ENCODE data around the gene MEDAG. TPM values are rescaled to one million over a fixed set of nuclear protein-coding genes. Genes with fewer than 3 reads are reported as not detected.

Gene MEDAG
- polyA plus RNA-seq, 3 donors: not detected

DNA sequence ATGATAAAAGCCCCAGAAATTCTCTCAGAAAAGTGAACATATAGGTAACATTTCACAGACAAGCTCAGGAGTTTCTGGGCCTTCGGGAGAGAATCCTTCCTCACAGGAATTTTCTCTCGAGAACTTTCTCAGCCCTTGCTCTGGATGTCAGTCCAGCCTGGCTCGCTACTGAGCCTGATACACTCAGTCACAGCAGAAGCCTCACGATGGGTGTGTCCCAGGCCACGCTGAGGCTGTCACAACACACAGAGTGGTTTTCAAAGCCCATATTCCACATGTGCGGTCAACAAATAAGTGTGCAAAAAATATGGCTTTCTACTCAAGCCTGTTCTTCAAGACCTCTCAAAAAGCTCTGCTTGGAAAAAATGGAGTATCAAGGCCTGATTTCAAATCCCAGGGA lies 31.5 kb upstream of the MEDAG start:
- peaks cover 0 to 4% (median 2%) of the 10 kb centered on the region in 7 donors for H3K9me3 Mint-ChIP-seq
- no peaks in the 10 kb centered on the region for H3K36me3 Mint-ChIP-seq
- TF ChIP-seq, protein P1, sequence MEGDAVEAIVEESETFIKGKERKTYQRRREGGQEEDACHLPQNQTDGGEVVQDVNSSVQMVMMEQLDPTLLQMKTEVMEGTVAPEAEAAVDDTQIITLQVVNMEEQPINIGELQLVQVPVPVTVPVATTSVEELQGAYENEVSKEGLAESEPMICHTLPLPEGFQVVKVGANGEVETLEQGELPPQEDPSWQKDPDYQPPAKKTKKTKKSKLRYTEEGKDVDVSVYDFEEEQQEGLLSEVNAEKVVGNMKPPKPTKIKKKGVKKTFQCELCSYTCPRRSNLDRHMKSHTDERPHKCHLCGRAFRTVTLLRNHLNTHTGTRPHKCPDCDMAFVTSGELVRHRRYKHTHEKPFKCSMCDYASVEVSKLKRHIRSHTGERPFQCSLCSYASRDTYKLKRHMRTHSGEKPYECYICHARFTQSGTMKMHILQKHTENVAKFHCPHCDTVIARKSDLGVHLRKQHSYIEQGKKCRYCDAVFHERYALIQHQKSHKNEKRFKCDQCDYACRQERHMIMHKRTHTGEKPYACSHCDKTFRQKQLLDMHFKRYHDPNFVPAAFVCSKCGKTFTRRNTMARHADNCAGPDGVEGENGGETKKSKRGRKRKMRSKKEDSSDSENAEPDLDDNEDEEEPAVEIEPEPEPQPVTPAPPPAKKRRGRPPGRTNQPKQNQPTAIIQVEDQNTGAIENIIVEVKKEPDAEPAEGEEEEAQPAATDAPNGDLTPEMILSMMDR (IDR thresholded peaks at IDR 0.05): no peak
- H3K9ac ChIP-seq (ENCODE audit: insufficient read depth, low read length, poor library complexity, severe bottlenecking): no peak overlapping the region
- H3K4me3 Mint-ChIP-seq: no peak overlapping the region
- no peak for DNase-seq
- intact Hi-C loops (cut with micrococcal nuclease): loop anchor here in 1 of 2 donors (10.0 kb wide), 1 partner anchor 170 kb away; no protein-coding TSS in a partner anchor
- WGBS (ENCODE audit: insufficient coverage): 95% methylated on average over 5 of the region's 6 CpGs
- no peaks in the 10 kb centered on the region for H4K20me1 ChIP-seq (ENCODE audit: insufficient read depth, low read length)
- no peak overlapping the region for H3K4me2 ChIP-seq (replicated peaks; ENCODE audit: extremely low read depth, low read length, poor library complexity, severe bottlenecking)
- H3K27ac ChIP-seq (ENCODE audit: low read depth in 1 of 2, low read length in 2 of 2): no peak overlapping the region
- no peaks in the 10 kb centered on the region for H3K79me2 ChIP-seq (ENCODE audit: insufficient read depth, low read length)
- H3K27me3 ChIP-seq (ENCODE audit: control insufficient read depth in 2 of 2, insufficient read depth in 2 of 2, low read length in 2 of 2): peaks cover 0 to 2% of the 10 kb centered on the region in 2 donors
- no peak overlapping the region for H3K27ac Mint-ChIP-seq
- no peak overlapping the region for H2AFZ ChIP-seq (ENCODE audit: insufficient read depth, low read depth, low read length, poor library complexity, severe bottlenecking)
- no peak overlapping the region for H3K4me3 ChIP-seq (replicated peaks in 1 of 3; ENCODE audit: low read depth in 2 of 3, low read length in 3 of 3)
- no peaks in the 10 kb centered on the region for H3K36me3 ChIP-seq (replicated peaks in 1 of 2; ENCODE audit: control insufficient read depth in 1 of 2, insufficient read depth in 2 of 2, low read length in 2 of 2)
- H3K27me3 Mint-ChIP-seq (ENCODE audit: low read depth in 3 of 3): peaks cover 2 to 19% (median 14%) of the 10 kb centered on the region in 3 donors
- peaks cover 3 to 5% of the 10 kb centered on the region in 2 donors for H3K4me1 ChIP-seq (ENCODE audit: control insufficient read depth in 1 of 2, insufficient read depth in 2 of 2, low read length in 2 of 2)
- H3K4me1 Mint-ChIP-seq: peaks cover 17% of the 10 kb centered on the region
- H3K9me3 ChIP-seq (replicated peaks in 1 of 2; ENCODE audit: control insufficient read depth in 1 of 2, insufficient read depth in 1 of 2, low read length in 2 of 2): no peaks in the 10 kb centered on the region

DNA sequence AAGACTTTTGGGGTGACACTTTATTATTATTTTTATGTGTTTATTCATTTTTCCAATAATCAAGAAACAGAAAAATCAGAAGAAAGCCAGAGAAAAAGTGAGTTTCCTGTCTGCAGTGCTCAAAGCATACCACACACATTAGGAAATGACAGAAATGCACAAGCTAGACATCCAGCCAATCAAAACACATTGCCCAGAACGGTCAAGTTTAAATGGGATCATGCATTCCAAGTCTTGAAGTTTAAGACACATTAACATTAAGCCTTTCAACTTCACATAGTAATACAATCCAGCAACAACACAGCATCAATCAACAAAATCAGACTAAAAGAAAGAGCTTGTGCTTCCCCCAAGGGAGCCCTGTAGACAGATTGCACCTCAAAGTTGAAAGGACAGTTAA lies 28.7 kb upstream of the MEDAG start:
- H4K20me1 ChIP-seq (ENCODE audit: insufficient read depth, low read length): no peaks in the 10 kb centered on the region
- no peak overlapping the region for H3K9ac ChIP-seq (ENCODE audit: insufficient read depth, low read length, poor library complexity, severe bottlenecking)
- no peaks in the 10 kb centered on the region for H3K9me3 ChIP-seq (replicated peaks in 1 of 2; ENCODE audit: control insufficient read depth in 1 of 2, insufficient read depth in 1 of 2, low read length in 2 of 2)
- H3K27me3 ChIP-seq (ENCODE audit: control insufficient read depth in 2 of 2, insufficient read depth in 2 of 2, low read length in 2 of 2): peaks cover 4% of the 10 kb centered on the region in 2 donors
- no peaks in the 10 kb centered on the region for H3K79me2 ChIP-seq (ENCODE audit: insufficient read depth, low read length)
- Mint-ChIP-seq H3K27ac (no peak overlapping the region), H3K27me3 (ENCODE audit: low read depth in 3 of 3) (peaks cover 3 to 14% (median 14%) of the 10 kb centered on the region in 3 donors), H3K4me1 (peaks cover 8% of the 10 kb centered on the region), H3K36me3 (no peaks in the 10 kb centered on the region), H3K4me3 (no peak overlapping the region), H3K9me3 (peaks cover 0 to 2% (median 0%) of the 10 kb centered on the region in 7 donors)
- H3K27ac ChIP-seq (ENCODE audit: low read depth in 1 of 2, low read length in 2 of 2): no peak overlapping the region
- H2AFZ ChIP-seq (ENCODE audit: insufficient read depth, low read depth, low read length, poor library complexity, severe bottlenecking): no peak overlapping the region
- H3K36me3 ChIP-seq (replicated peaks in 1 of 2; ENCODE audit: control insufficient read depth in 1 of 2, insufficient read depth in 2 of 2, low read length in 2 of 2): no peaks in the 10 kb centered on the region
- no peak overlapping the region for H3K4me3 ChIP-seq (replicated peaks in 1 of 3; ENCODE audit: low read depth in 2 of 3, low read length in 3 of 3)
- intact Hi-C loops (cut with micrococcal nuclease): loop anchor here in 1 of 2 donors (10.0 kb wide), 1 partner anchor 167 kb away; no protein-coding TSS in a partner anchor
- peaks cover 3 to 5% of the 10 kb centered on the region in 2 donors for H3K4me1 ChIP-seq (ENCODE audit: control insufficient read depth in 1 of 2, insufficient read depth in 2 of 2, low read length in 2 of 2)
- no peak for DNase-seq
- no peak overlapping the region for H3K4me2 ChIP-seq (replicated peaks; ENCODE audit: extremely low read depth, low read length, poor library complexity, severe bottlenecking)
- TF ChIP-seq, protein P1 (IDR thresholded peaks at IDR 0.05): no peak
- WGBS (ENCODE audit: insufficient coverage): 0% methylated on average over 1 of the region's 1 CpG
